IMR-90 (cell line): ENCODE results near the gene ZNF827. TPM values are rescaled to one million over a fixed set of nuclear protein-coding genes. Genes with fewer than 3 reads are reported as not detected.

Source experiments
- ATAC-seq: fragments of 200-7000 bp; cut with Tn5 transposase; 2 replicates; pipeline ENCODE4 v1.9.1; 2020; ENCODE audit warnings: low read depth, mild to moderate bottlenecking, moderate library complexity
- BruUV-seq: library from RNA; stranded (reverse); fragments of 400-500 nt; replicated peaks from 2 replicates; lab custom pipeline; 2021; lab: Mats Ljungman, UMichigan
- CTCF ChIA-PET: fragments of 300-600 bp; formaldehyde crosslinking; extraction: SDS; loops from one replicate; lab custom pipeline; 2021; ENCODE audit warnings: antibody characterized with exemption; lab: Yijun Ruan, JAX
- POLR2A ChIA-PET: fragments of 300-600 bp; sonication (Branson Sonifier 250); formaldehyde crosslinking; loops from one replicate; lab custom pipeline; 2022; ENCODE audit warnings: antibody characterized with exemption; ENCODE audit not compliant: unreplicated experiment; lab: Charles Lee
- DNase-seq: peaks from one replicate; pipeline ENCODE4 v3.0.0; 2013
- H2AFZ ChIP-seq: replicated peaks from 2 replicates; pipeline ENCODE3; 2013; ENCODE audit warnings: low read length, mild to moderate bottlenecking; ENCODE audit not compliant: poor library complexity
- H2AK5ac ChIP-seq: 2 replicates; pipeline ENCODE4 v1.6.1; 2013; ENCODE audit warnings: low read depth, low read length, inconsistent platforms
- H2AK9ac ChIP-seq: replicated peaks from 2 replicates; pipeline ENCODE3; 2013; ENCODE audit warnings: mild to moderate bottlenecking, low read depth, low read length, moderate library complexity; ENCODE audit not compliant: poor library complexity
- H2BK120ac ChIP-seq: 2 replicates; pipeline ENCODE4 v1.6.1; 2013; ENCODE audit warnings: low read depth, low read length, inconsistent platforms
- H2BK15ac ChIP-seq: 3 replicates; pipeline ENCODE4 v1.6.1; 2013; ENCODE audit warnings: low read depth, low read length, inconsistent platforms
- H2BK20ac ChIP-seq: 2 replicates; pipeline ENCODE4 v1.6.1; 2013; ENCODE audit warnings: low read depth, mild to moderate bottlenecking, inconsistent platforms, low read length, moderate library complexity
- H2BK5ac ChIP-seq: 2 replicates; pipeline ENCODE4 v1.6.1; 2013; ENCODE audit warnings: mild to moderate bottlenecking, low read depth, low read length, inconsistent platforms; ENCODE audit not compliant: poor library complexity, severe bottlenecking
- H3K14ac ChIP-seq: replicated peaks from 2 replicates; pipeline ENCODE4 v1.6.1; 2013; ENCODE audit warnings: low read depth, low read length, inconsistent platforms
- H3K18ac ChIP-seq: 2 replicates; pipeline ENCODE4 v1.6.1; 2013; ENCODE audit warnings: low read depth, low read length, control low read depth
- H3K23ac ChIP-seq: 2 replicates; pipeline ENCODE4 v1.6.1; 2013; ENCODE audit warnings: low read depth, low read length, inconsistent platforms
- H3K27ac ChIP-seq: 2 replicates; pipeline ENCODE4 v1.5.1; 2013; ENCODE audit warnings: mild to moderate bottlenecking, control low read depth, low read length; ENCODE audit not compliant: insufficient read depth
- H3K27me3 ChIP-seq: 2 replicates; pipeline ENCODE4 v1.6.1; 2013; ENCODE audit warnings: low read length; ENCODE audit not compliant: control insufficient read depth, insufficient read depth
- H3K36me3 ChIP-seq: 2 replicates; pipeline ENCODE4 v1.6.1; 2013; ENCODE audit warnings: low read length, mixed read lengths; ENCODE audit not compliant: control insufficient read depth, insufficient read depth
- H3K4ac ChIP-seq: 2 replicates; pipeline ENCODE4 v1.6.1; 2013; ENCODE audit warnings: low read depth, low read length, inconsistent platforms
- H3K4me1 ChIP-seq: 2 replicates; pipeline ENCODE4 v1.6.1; 2013; ENCODE audit warnings: low read length, mixed read lengths; ENCODE audit not compliant: control insufficient read depth, insufficient read depth
- H3K4me2 ChIP-seq: 2 replicates; pipeline ENCODE4 v1.6.1; 2013; ENCODE audit warnings: low read depth, mild to moderate bottlenecking, control low read depth, low read length, moderate library complexity
- H3K4me3 ChIP-seq: 2 replicates; pipeline ENCODE4 v1.5.1; 2013; ENCODE audit warnings: low read depth, mild to moderate bottlenecking, control low read depth, low read length, moderate library complexity; ENCODE audit not compliant: insufficient read depth
- H3K56ac ChIP-seq: 2 replicates; pipeline ENCODE4 v1.6.1; 2013; ENCODE audit warnings: low read length, inconsistent platforms; ENCODE audit not compliant: insufficient read depth; ENCODE audit errors: extremely low read depth
- H3K79me1 ChIP-seq, 2 experiments: 2 replicates each; pipeline ENCODE4 v1.6.1; 2013; ENCODE audit warnings: low read length in 2 of 2, inconsistent platforms in 1 of 2, low read depth in 1 of 2
- H3K9ac ChIP-seq: 2 replicates; pipeline ENCODE4 v1.6.1; 2013; ENCODE audit warnings: low read depth, low read length, control low read depth
- H3K9me1 ChIP-seq: 2 replicates; pipeline ENCODE4 v1.6.1; 2013; ENCODE audit warnings: low read length, inconsistent platforms; ENCODE audit not compliant: insufficient read depth
- H3K9me3 ChIP-seq: 2 replicates; pipeline ENCODE4 v1.6.1; 2013; ENCODE audit warnings: low read length; ENCODE audit not compliant: control insufficient read depth, insufficient read depth
- H4K20me1 ChIP-seq: 2 replicates; pipeline ENCODE4 v1.6.1; 2013; ENCODE audit warnings: low read length, inconsistent platforms; ENCODE audit not compliant: insufficient read depth
- H4K5ac ChIP-seq: 2 replicates; pipeline ENCODE4 v1.6.1; 2013; ENCODE audit warnings: mild to moderate bottlenecking, low read depth, low read length, control low read depth
- H4K8ac ChIP-seq, 2 experiments: 2 replicates each; pipeline ENCODE4 v1.6.1; 2013; ENCODE audit warnings: low read depth in 2 of 2, low read length in 2 of 2, control low read depth in 1 of 2, inconsistent platforms in 1 of 2
- H4K91ac ChIP-seq: 2 replicates; pipeline ENCODE4 v1.6.1; 2013; ENCODE audit warnings: low read depth, low read length, inconsistent platforms; ENCODE audit not compliant: insufficient read depth
- CEBPB ChIP-seq: IDR thresholded peaks from 2 replicates; pipeline ENCODE4 v1.6.1; 2012; ENCODE audit warnings: low read depth, low read length, improper control_type of control experiment
- MXI1 ChIP-seq: IDR thresholded peaks from 2 replicates; pipeline ENCODE4 v1.6.1; 2012; ENCODE audit warnings: low read depth, mild to moderate bottlenecking, low read length, moderate library complexity, borderline replicate concordance
- RAD21 ChIP-seq: IDR thresholded peaks from 2 replicates; pipeline ENCODE4 v1.6.1; 2012; ENCODE audit warnings: low read length, improper control_type of control experiment
- SMC3 ChIP-seq: fragments of 150-350 bp; IDR thresholded peaks from 2 replicates; pipeline ENCODE4 v1.6.1; 2016; ENCODE audit warnings: low read depth, mild to moderate bottlenecking, antibody characterized with exemption, low read length, moderate library complexity
- WGBS, 2 experiments: methylation state at CpG; one replicate each; pipeline versions ENCODE4 v1.1.5 to v1.1.7; 2013; ENCODE audit warnings: missing lambda C conversion rate in 2 of 2; ENCODE audit not compliant: insufficient read length in 1 of 2; ENCODE audit errors: extremely low coverage in 2 of 2; 5-methylcytosine and 5-hydroxymethylcytosine counted together
- dilution Hi-C: fragments of 300-500 bp; cut with HindIII; formaldehyde crosslinking; loops from one replicate; pipeline ENCODE4 v1.14.3; 2018; ENCODE audit warnings: low sequenced_read_pairs; ENCODE audit not compliant: unreplicated experiment
- in situ Hi-C: fragments of 300-500 bp; cut with MboI; formaldehyde crosslinking; loops from 3 replicates; pipeline ENCODE4 v1.14.3; 2019; ENCODE audit warnings: low sequenced_read_pairs, inconsistent platforms, mixed read lengths
- intact Hi-C: fragments of 100-400 bp; cut with micrococcal nuclease; formaldehyde crosslinking; loops from 2 replicates; pipeline ENCODE4 v1.10.0; 2022
- polyA plus RNA-seq, 3 experiments: library from polyadenylated mRNA; depleted of rRNA; stranded (reverse); fragments of >200 nt; gene quantifications; 2 replicates each; pipeline ENCODE4 v1.2.3, GENCODE V29; 2012; ENCODE audit warnings: low replicate concordance in 1 of 3
- total RNA-seq: library from RNA; depleted of rRNA; stranded (reverse); fragments of >200 nt; gene quantifications from 2 replicates; pipeline ENCODE4 v1.2.3, GENCODE V29; 2012

Gene ZNF827
- total and polyA plus RNA-seq, 2 of the 4 experiments (the other 2 are of a cell fraction): 6.6 to 31.7 TPM

DNA sequence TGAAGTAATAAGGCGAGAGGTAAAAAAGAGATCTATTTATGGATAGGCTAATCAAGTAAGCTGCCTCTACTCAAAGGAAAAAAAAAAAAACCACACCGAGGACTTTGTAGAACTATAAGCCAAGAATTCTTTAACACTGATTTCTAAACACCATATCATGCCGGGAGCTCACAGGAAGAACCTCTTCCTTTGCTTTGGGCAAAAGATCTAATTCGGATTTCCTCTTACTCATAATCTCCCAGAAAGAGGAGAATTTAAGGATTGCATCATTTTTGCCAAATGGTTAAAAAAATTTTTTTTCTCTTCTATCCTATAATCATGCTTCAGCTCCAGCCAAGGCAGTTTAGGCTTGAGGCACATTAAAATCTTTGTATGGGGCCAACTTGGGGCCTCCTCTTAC lies 95.5 kb downstream of the ZNF827 start:
- no peak overlapping the region for H3K4me3 ChIP-seq
- H2BK120ac ChIP-seq: peak overlapping the region; percentile 78
- H2BK15ac ChIP-seq: no peak overlapping the region
- H3K27me3 ChIP-seq: no peaks in the 10 kb centered on the region
- ChIA-PET POLR2A (no interaction called here), CTCF (interaction anchor here (2.6 kb wide), 1 partner anchor 44 kb away, joined by 6 read pairs; no protein-coding TSS in a partner anchor)
- peak; percentile 83 for DNase-seq
- H3K36me3 ChIP-seq: peaks cover 13% of the 10 kb centered on the region
- H3K4me1 ChIP-seq: peaks cover 3% of the 10 kb centered on the region
- peaks cover 5 to 11% of the 10 kb centered on the region in 2 experiments; a peak in 1 of 4 replicates for H3K79me1 ChIP-seq
- TF ChIP-seq MXI1 (no peak), CEBPB (peak; percentile 88), SMC3 (0 out of 2 replicates have a peak, but pooled peaks have one; percentile 1), RAD21 (no peak)
- intact Hi-C loops (no loop called here), dilution Hi-C loops (no loop called here), in situ Hi-C loops (no loop called here)
- no peak overlapping the region for H2AK9ac ChIP-seq
- H4K5ac ChIP-seq: no peak overlapping the region
- peak overlapping the region; percentile 44; the same call in 1 of the 2 replicates for H3K56ac ChIP-seq
- peak; percentile 77 for ATAC-seq
- H3K27ac ChIP-seq: peak overlapping the region; percentile 43
- 0 out of 2 replicates have a peak overlapping the region, but pooled peaks have one; percentile 35 for H3K14ac ChIP-seq
- H2AK5ac ChIP-seq: no peak overlapping the region
- H4K91ac ChIP-seq: no peak overlapping the region
- no CpG with 5 or more reads among the region's 4 CpGs for WGBS, 2 experiments
- no peak overlapping the region for H2BK20ac ChIP-seq
- peak overlapping the region; percentile 67 for H2BK5ac ChIP-seq
- no peak overlapping the region for H3K18ac ChIP-seq
- H3K9me3 ChIP-seq: no peaks in the 10 kb centered on the region
- H3K9ac ChIP-seq: no peak overlapping the region
- peaks cover 9% of the 10 kb centered on the region for H3K9me1 ChIP-seq
- H3K4ac ChIP-seq: peak overlapping the region; percentile 86
- H2AFZ ChIP-seq: no peak overlapping the region
- H4K8ac ChIP-seq: peak overlapping the region in 1 of 2 experiments; percentile 80; a peak in 2 of 4 replicates
- no TSS peak for BruUV-seq
- H4K20me1 ChIP-seq: no peaks in the 10 kb centered on the region
- 0 out of 2 replicates have a peak overlapping the region, but pooled peaks have one; percentile 7 for H3K23ac ChIP-seq
- no peak overlapping the region for H3K4me2 ChIP-seq
